HG02938 (cell line): ENCODE data around the gene NPTX1.

Source experiments
- ATAC-seq: cut with Tn5 transposase; IDR thresholded peaks from one replicate; pipeline ENCODE4 v1.9.1; 2021; ENCODE audit warnings: mild to moderate bottlenecking, moderate library complexity; ENCODE audit not compliant: unreplicated experiment

NPTX1 gene

DNA sequence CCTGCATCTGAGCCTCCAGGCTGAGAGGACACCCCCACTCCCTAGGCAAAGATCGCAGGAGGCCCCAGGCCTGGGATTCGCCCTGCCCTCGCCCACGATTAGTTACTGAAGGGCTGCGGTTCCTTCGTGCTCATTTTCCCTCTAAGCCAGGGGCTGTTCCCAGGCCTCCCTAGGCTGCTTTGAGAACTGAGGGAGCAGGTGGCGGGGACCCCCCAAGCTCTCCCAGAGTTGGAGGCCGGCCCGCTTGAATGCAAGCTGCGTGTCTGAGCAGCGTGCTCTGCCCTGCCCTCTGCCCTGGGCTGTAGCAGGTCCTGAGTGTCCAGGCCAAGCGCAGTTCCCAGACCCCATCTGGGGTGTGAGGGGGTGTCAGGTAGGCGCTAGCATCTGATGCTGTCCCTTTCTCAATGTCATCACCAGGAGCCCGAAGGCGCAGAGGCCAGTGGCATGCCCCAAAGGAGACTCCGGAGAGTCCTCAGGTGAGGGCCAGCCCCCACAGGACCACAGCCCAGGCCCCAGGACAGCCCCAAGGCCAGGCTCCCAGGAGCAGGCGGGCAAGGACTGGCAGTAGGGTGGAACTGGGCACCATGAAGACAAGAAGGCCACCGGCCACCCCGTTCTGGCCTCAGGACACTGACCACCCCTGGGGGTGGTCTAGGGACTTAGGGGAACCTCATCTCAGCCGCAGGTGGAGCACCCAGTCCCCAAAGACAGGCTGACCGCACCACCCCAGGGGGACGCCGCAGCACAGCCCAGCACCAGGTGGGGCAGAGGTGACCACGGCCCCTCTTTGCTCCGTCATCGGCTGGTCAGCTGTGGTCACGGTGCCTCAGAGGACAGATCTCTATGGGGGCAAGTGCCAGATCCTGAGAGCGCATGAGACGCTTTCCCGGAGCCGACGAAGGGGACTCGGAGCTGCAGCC, 46.8 kb downstream of the NPTX1 start:
- ATAC-seq: no peak

DNA sequence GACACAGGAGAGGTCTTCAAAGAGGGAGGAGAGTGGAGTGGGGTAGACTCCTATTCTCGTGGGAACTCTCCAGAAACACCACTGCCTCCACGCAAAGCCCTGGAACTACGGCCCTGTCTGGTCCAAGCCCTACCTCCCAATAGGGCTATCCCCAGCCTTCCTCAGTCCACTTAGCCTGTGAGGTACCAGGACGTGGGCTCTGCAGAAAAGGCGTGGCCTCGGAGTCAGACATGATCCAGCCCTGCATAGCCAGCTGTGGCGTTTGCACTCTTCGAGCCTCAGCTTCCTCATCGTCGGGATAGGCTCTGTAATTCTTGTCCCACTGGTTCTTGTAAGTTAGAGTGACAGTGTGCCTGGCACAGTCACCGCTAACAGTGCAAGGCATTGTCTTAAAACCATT, 47.6 kb downstream of the NPTX1 start:
- no peak for ATAC-seq

DNA sequence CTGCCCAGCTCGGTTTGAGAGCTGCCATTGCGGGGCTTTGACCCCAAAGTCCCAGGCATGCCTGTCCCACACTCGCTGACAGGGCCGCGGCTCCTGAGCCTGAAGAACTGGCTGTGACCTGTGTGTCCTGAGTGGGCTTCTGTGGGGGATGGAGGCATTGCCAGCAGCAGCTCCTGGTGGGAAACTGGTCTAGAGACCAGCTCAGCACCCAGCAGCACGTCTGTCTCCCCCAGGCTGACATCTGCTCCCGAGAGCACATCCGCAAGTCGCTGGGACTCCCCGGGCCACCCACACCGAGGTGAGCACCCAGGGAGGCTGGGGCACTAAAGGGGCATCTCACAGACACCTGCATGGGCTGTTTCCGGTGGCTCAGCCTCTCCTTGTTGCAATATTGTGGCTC, 48.0 kb downstream of the NPTX1 start:
- no peak for ATAC-seq

DNA sequence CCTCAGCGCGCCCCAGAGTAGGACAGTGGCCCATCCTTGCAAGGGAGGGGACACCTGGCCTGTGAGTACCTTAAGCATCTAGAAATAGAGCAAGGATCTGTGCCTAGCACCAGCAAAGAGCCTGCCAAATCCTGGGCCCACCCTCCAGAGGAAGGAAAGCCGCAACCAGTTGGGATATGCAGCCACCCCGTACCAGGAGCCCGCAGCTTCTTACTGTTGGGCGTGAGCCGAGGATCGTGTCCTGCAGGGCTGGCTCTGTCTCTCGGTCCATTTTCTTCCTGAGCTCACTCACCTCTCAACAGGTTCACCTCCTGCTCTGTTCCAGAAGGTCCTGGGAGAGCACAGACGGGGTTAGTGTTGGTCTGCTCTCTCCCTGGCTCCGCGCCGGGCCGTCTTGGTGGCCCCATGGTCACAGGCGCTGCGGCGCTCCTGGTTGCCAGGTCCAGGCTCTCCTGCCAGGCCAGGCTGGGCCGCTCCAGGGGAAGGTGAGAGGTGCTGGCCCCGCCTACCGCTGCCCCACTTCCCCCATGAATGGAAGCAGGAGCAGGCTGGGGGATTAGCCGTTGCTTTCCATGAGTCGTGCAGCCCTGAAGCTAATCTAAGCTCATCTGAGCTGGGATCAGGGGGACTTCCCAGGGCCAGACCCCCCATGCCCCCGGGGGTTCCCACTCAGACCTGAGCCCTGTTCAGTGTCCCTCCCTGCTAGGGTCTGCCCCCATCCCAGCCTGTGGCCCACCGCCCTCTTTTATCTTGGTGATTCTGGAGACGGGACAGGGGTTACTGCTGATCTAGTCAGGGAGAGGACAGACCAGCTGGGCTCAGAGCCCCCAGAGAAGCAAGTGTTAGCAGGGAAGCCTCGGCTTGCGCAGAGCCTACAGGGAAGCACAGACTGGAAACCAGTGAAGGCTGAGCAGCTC, 48.8 kb downstream of the NPTX1 start:
- no peak for ATAC-seq

DNA sequence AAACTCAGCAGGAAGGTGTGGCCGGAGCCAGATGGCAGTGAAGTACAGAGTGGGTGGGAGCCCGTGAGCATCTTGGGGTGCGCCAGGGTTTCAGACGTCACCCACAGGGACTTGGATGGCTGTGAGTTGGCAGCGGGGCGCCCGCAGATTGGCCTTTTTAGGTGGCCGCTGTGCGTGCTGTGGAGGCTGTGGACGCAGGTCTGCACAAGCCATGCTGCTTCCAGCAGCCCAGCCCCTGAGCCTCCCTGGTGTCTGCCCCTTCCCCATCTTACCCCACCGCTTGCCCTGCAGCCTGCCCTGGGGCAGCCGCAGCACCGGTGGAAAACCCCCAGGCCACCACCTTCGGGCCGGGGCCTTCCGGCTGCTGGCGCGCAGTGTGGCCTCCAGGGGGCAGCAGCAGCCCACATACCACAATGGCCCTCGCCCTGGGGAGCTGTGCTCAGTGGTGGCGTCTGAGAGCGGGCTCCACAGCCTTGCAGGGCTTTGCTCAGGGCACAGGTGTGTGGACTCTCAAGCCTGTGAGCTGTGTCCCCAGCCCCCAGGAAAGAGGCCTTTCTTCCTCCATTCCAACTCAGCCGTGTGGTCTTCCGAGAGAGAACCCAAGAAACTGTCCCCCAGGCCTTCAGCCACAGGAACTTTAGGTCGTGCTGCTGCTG, 49.6 kb downstream of the NPTX1 start:
- ATAC-seq: no peak

DNA sequence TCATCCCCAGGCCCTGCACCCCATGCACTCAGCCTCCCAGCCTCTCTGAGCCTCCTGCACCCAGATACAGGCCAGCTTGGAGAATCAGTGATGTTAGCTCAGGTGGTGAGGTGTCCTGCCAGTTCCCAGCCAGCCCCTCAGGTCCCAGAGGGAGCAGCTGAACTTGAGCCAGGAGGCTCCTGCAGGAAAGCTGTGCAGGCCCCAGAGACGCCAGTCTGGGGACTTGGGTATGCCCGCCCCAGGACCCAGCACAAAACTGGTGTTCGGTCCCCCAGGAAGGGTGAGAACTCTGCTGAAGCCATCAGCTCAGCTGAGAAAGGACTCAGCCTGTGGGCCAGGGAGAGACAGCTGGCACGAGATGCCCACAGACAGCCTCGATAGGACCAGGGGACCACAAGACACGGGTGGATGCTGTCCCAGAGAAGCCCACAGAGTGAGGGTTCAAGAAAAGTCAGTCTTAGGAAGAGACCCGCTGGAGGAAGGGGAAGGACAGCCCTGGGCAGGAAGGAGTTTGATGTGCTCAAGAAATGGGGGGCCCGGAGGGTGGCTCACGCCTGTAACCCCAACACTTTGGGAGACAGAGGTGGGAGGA, 50.5 kb downstream of the NPTX1 start:
- no peak for ATAC-seq

DNA sequence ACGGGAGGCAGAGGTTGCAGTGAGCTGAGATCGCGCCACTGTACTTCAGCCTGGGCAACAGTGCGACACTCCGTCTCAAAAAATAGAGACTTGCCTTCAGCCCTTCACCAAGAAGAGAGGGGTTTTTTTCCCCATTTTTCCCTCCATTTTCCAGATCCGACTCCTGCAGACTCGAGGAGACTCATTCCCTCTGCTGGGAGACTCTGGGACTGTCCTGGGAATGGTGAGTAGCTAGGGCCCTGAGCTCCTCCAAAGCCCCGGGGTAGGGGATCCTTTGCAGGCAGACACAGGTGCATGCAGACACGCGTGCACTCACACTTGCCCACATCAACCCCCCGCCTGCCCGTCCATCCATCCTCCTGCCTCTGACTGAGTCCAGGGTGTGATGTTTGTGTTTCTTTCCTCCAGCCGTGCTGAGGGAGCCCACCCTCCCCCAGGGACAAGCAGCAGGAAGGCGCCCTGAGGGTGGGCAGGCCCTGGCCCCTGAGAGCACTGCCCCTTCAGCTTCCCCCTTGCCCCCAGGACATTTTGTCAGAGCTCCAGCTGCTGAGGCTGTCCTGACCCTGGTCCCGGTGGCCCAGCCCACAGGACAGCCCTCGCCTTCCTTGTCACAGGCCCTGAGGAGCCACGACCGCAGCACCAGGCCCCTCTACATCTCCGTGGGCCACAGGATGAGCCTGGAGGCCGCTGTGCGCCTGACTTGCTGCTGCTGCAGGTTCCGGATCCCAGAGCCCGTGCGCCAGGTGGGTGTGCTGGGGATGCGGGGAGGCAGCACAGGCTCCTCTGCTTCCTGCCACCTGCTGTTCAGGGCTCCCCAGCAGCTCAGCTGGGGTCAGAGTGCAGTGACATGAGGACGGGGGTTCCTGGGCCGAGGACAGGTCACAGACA, 51.3 kb downstream of the NPTX1 start:
- no peak for ATAC-seq

DNA sequence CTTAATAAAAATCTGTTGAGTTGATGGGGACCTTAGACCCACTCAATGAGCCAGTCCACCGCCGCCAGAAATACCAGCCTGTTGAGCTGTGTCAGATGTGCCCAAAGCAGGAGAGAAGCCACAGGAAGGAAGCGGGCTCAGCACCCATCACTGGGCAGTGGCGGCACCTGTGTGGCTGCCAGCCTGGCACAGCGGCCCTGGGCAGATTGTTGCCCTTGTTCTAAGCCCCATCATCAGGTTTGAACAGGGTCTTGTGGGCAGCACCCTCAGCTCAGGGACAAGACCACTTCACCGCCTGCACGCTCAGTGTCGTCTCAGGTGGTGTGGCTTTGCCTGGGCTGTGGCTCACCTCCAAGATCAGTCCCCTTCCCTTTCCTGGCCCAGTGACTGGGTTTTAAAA, 52.1 kb downstream of the NPTX1 start:
- ATAC-seq: no peak

DNA sequence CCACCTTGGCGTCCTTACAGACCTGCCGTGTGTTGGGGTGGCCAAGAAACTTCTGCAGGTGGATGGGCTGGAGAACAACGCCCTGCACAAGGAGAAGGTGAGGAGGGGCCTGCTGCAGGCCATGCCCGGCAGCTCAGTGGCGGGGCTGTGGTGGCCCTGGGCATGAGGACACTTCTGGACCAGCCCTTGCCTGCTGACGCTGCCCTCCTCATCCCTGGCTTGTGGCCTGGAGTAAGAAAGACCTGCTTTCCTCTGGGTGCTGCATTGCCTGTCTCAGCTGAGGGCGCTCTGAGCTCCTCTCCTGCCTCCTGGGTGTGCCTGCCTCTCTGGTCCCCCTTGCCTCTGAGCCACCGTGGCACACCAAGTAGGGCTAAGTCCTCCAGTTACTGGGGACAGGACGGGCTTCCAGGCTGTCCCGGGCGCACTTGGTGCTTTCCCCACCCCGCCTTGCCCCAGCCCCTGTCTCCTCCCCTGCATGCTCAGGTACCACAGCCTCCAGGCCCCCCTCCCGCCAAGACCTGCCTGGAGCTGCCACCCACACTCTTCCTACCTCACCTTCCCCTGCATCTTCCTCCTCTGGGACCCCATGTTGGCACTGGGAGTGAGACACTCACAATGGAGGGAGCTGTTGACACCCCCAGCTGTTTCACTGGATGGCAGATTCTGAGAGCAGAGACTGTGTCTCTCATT, 52.7 kb downstream of the NPTX1 start:
- no peak for ATAC-seq

DNA sequence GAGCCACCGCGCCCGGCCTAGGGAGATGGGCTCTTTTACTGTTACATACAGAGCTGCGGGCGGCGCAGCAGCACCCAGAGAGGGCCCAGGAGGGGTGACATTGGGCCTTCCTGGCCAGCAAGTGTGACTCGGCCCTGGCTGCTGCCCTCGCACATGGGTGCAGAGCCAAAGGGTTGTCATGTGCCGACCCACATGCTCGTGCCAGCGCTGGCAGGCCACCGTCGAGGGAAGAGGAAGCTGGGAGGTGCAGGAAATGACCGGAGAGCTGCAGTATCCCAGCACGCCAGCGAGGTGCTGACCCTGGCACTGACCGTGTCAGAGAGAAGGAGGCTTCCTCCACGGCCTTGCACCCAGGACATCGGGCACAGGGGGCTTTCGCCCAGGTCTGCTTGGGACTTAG, 53.4 kb downstream of the NPTX1 start:
- ATAC-seq: no peak

DNA sequence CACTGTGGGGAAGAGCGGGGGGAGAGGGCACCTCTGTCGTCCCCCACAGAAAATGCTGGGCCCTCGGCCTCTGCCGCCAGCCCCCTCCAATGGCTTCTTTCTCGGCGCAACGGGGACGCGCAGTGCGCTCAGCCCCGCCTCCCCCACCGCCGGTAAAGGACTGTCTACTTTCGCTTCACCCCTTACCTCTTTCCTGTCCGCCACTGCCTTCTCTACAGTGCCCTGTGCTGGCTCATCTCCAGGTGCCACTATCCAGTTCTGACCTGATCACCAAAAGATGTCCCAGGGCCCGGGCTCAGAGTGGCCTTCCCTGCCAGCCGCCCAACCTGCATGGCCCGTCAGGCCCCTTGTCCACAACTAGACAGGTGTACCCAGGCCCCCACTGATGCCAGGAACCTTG, 54.1 kb downstream of the NPTX1 start:
- no peak for ATAC-seq

DNA sequence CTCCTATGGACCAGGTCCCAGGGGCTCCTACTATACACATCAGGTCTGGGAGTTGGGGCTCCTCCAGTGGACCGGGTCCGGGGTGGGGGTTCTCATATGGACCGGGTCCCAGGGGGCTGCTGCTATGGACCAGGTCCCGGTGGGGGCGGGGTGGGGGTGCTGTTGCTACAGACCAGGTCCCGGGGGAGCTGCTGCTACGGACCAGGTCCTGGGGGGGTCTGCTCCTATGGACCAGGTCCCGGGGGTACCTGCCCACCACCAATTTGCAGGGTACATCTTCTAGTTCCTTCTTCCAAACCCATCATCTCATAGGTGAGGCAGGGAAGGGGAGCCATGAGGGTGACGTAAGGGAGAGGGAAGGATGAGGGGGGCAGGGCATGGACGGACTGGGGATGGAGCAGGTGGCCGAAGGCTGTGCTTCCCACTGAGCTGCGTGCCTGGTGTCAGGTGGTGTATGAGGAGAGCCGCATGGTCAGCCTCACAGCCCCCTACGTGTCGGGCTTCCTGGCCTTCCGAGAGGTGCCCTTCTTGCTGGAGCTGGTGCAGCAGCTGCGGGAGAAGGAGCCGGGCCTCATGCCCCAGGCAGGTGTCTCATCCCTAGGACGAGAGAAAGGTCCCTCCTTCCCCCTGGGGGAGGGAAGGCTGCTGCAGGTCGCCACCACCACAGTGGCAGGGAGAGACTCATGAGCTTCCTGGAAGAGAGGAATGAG, 54.9 kb downstream of the NPTX1 start:
- ATAC-seq: no peak

DNA sequence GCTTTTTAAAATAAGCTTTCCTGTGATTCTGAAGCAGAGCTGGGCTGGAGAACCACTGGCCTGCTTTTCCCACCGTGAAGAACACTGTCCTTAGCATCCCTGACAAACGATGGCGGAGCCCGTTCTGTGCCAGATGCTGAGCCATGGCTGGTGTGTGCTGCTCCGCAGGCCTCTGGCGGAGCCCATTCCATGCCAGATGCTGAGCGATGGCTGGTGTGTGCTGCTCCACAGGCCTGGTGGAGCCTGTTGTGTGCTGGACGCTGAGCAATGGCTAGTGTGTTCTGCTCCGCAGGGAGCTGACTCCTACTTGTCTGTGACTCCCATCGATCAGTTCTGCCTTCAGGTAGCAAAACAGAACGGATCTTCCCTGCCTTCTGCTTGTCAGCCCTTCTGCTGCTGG, 57.2 kb downstream of the NPTX1 start:
- no peak for ATAC-seq

DNA sequence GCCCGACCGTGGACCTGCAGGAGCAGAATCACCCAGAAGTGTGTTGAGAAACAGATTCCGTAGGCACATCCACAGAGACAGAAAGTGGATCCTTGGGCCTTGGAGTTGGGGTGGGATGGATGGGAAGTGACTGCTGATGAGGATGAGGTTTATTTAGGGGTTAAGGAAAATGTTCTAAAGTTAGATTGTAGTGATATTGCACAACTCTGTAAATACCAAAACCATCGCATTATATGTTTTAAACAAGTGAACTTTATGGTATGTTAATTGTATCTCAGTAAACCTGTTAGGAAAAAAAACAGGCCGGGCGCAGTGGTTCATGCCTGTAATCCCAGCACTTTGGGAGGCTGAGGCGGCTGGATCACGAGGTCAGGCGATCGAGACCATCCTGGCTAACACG, 57.8 kb downstream of the NPTX1 start:
- ATAC-seq: no peak
